Upper lobe of left lung (tissue), 6 donors: ENCODE results near the gene MARCO. TPM values are rescaled to one million over a fixed set of nuclear protein-coding genes. Genes with fewer than 3 reads are reported as not detected.
"Not testable (repeated sequence)": the region's sequence is repeated elsewhere in the genome, so short reads cannot be mapped to it uniquely, and the experiment has no call there.

Source experiments
- ATAC-seq, 2 donors: fragments of 200-7000 bp; cut with Tn5 transposase; one replicate each; pipeline ENCODE4 v1.9.1; 2022; ENCODE audit warnings: mild to moderate bottlenecking in 2 of 2, moderate library complexity in 2 of 2; ENCODE audit not compliant: low FRiP score in 2 of 2
- DNase-seq, 2 donors: peaks; one replicate each; pipeline ENCODE4 v3.0.0-alpha.2; 2019 to 2020
- H3K27ac ChIP-seq, 4 donors: fragments of 200-600 bp; sonication (generic); one replicate each; pipeline ENCODE4 v1.5.1; 2016 to 2019
- H3K27me3 ChIP-seq, 4 donors: fragments of 200-600 bp; sonication (generic); one replicate each; pipeline ENCODE4 v1.5.1; 2017 to 2019
- H3K36me3 ChIP-seq, 4 donors: fragments of 200-600 bp; sonication (generic); one replicate each; pipeline ENCODE4 v1.5.1; 2016 to 2019
- H3K4me1 ChIP-seq, 4 donors: fragments of 200-600 bp; sonication (generic); one replicate each; pipeline ENCODE4 v1.5.1; 2018 to 2019
- H3K4me3 ChIP-seq, 4 donors: fragments of 200-600 bp; sonication (generic); one replicate each; pipeline ENCODE4 v1.5.1; 2017 to 2019; ENCODE audit warnings: mild to moderate bottlenecking in 2 of 4, moderate library complexity in 1 of 4
- H3K9me3 ChIP-seq, 4 donors: fragments of 200-600 bp; sonication (generic); one replicate each; pipeline ENCODE4 v1.5.1; 2018 to 2019
- CTCF ChIP-seq, 6 experiments: fragments of 450-650 bp in 4 of 6; fragments of 200-600 bp in 2 of 6; sonication (generic) in 2 of 6; IDR thresholded peaks; one replicate each; pipeline ENCODE4 v1.5.1; 2016 to 2019; ENCODE audit warnings: antibody characterized with exemption in 6 of 6
- EP300 ChIP-seq, 4 donors: sonication (generic); formaldehyde crosslinking; IDR thresholded peaks; one replicate each; pipeline ENCODE4 v1.5.1; 2017; ENCODE audit warnings: antibody characterized with exemption in 4 of 4, control low read depth in 2 of 4
- POLR2A ChIP-seq, 4 donors: fragments of 450-650 bp; IDR thresholded peaks; one replicate each; pipeline ENCODE4 v1.5.1; 2016 to 2017; ENCODE audit warnings: antibody characterized with exemption in 4 of 4, mild to moderate bottlenecking in 2 of 4
- POLR2AphosphoS5 ChIP-seq, 2 donors: sonication (generic); formaldehyde crosslinking; IDR thresholded peaks; one replicate each; pipeline ENCODE4 v1.5.1; 2017; ENCODE audit warnings: antibody characterized with exemption in 2 of 2
- WGBS, 2 donors: methylation state at CpG; one replicate each; pipeline ENCODE4 v1.1.5; 2017 to 2018; 5-methylcytosine and 5-hydroxymethylcytosine counted together
- total RNA-seq, 6 donors: library from RNA; depleted of rRNA in 4 of 6; stranded (reverse); fragments of >200 nt in 4 of 6; gene quantifications; one replicate each; pipeline versions ENCODE4 v1.1.0 to v1.2.1, GENCODE V29; 2016 to 2021
- donor health status: DM: no; HTN: no; CAD: no; lungs with moderate emphysema.
- donor health status: DM: no; HTN: yes; CAD: no; lungs with severe emphysema.

The MARCO gene
- total RNA-seq, 6 donors from 2014 or later = 148 to 499 (median 316) TPM

GRCh38 chr2:119026890-119027289, 84.9 kb downstream of the MARCO start:
- H3K27me3 ChIP-seq = no peaks in the 10 kb centered on the region
- no peak for ATAC-seq
- H3K36me3 ChIP-seq = no peaks in the 10 kb centered on the region
- H3K27ac ChIP-seq = no peak overlapping the region
- WGBS, 2 donors = 69 to 73% methylated on average over 5 of the region's 5 CpGs
- no peak overlapping the region for H3K4me3 ChIP-seq
- no peaks in the 10 kb centered on the region for H3K9me3 ChIP-seq
- TF ChIP-seq POLR2A (IDR thresholded peaks at IDR 0.05) = no peak
- TF ChIP-seq POLR2AphosphoS5 (IDR thresholded peaks at IDR 0.05) = no peak
- no peak for TF ChIP-seq EP300 (IDR thresholded peaks at IDR 0.05)
- TF ChIP-seq CTCF (IDR thresholded peaks at IDR 0.05) = no peak
- no peak for DNase-seq
- no peaks in the 10 kb centered on the region for H3K4me1 ChIP-seq

GRCh38 chr2:119028327-119029174, 86.6 kb downstream of the MARCO start:
- DNase-seq = peak in 1 of 2 donors; percentile 64

GRCh38 chr2:119029297-119029696, 87.3 kb downstream of the MARCO start:
- ATAC-seq (peak in 1 of 2 donors; percentile 34), DNase-seq (no peak)
- no peaks in the 10 kb centered on the region for H3K27me3 ChIP-seq
- no peak overlapping the region for H3K4me3 ChIP-seq
- H3K9me3 ChIP-seq = no peaks in the 10 kb centered on the region
- no peak for TF ChIP-seq EP300 (IDR thresholded peaks at IDR 0.05)
- no peak for TF ChIP-seq POLR2AphosphoS5 (IDR thresholded peaks at IDR 0.05)
- no peak for TF ChIP-seq POLR2A (IDR thresholded peaks at IDR 0.05)
- no peak for TF ChIP-seq CTCF (IDR thresholded peaks at IDR 0.05)
- H3K36me3 ChIP-seq = no peaks in the 10 kb centered on the region
- H3K27ac ChIP-seq = no peak overlapping the region
- H3K4me1 ChIP-seq = no peaks in the 10 kb centered on the region
- 63 to 71% methylated on average over 5 of the region's 5 CpGs for WGBS, 2 donors

More at GRCh38 chr2:119028327-119029174, 86.6 kb downstream of the MARCO start:
- Histone ChIP-seq H3K9me3 (no peaks in the 10 kb centered on the region), H3K27ac (no peak overlapping the region), H3K36me3 (no peaks in the 10 kb centered on the region), H3K4me3 (no peak overlapping the region), H3K27me3 (no peaks in the 10 kb centered on the region), H3K4me1 (no peaks in the 10 kb centered on the region)
- TF ChIP-seq CTCF (IDR thresholded peaks at IDR 0.05) (peak in 3 of 6 experiments; percentile 32 to 41 (median 33)), EP300 (IDR thresholded peaks at IDR 0.05) (no peak)
- WGBS, 2 donors = 61 to 68% methylated on average over 13 of the region's 13 CpGs
- no peak for ATAC-seq

- not testable (repeated sequence) for DNase-seq, H3K27me3 ChIP-seq, H3K9me3 ChIP-seq, H3K4me1 ChIP-seq, H3K27ac ChIP-seq, H3K36me3 ChIP-seq, ATAC-seq, H3K4me3 ChIP-seq
- 76 to 79% methylated on average over 5 of the region's 5 CpGs for WGBS, 2 donors
These were observed 95.9 kb downstream of the MARCO start for GRCh38 chr2:119037922-119038321.

- H3K27me3 ChIP-seq = no peaks in the 10 kb centered on the region
- TF ChIP-seq CTCF (IDR thresholded peaks at IDR 0.05) (no peak), POLR2AphosphoS5 (IDR thresholded peaks at IDR 0.05) (no peak), POLR2A (IDR thresholded peaks at IDR 0.05) (no peak), EP300 (IDR thresholded peaks at IDR 0.05) (no peak)
- ATAC-seq (no peak), DNase-seq (no peak)
- no peaks in the 10 kb centered on the region for H3K4me1 ChIP-seq
- no peaks in the 10 kb centered on the region for H3K9me3 ChIP-seq
- H3K27ac ChIP-seq = no peak overlapping the region
- 85 to 87% methylated on average over 11 of the region's 11 CpGs for WGBS, 2 donors
- H3K4me3 ChIP-seq = no peak overlapping the region
- H3K36me3 ChIP-seq = no peaks in the 10 kb centered on the region
These were observed 98.7 kb downstream of the MARCO start for GRCh38 chr2:119040730-119041129.

Other genes with a start within 250 kb of the MARCO start
- under 1 TPM in 1 of 6 donors, not detected in 5; 0.13 TPM for gene EN1, start 94.5 kb upstream of the MARCO start, total RNA-seq
- not detected for gene C1QL2, start 216.6 kb downstream of the MARCO start, total RNA-seq